Ovary (tissue), 9 donors: ENCODE measurements around the gene USP48. TPM values are rescaled to one million over a fixed set of nuclear protein-coding genes. Genes with fewer than 3 reads are reported as not detected.

Experiments
- DNase-seq, 5 donors: peaks; one replicate each; pipeline ENCODE4 v3.0.0-alpha.2; 2019 to 2020
- H3K27ac ChIP-seq, 2 donors: fragments of 200-600 bp; one replicate each; pipeline versions ENCODE4 v1.5.1 to v1.8.0; 2019 to 2022
- H3K27me3 ChIP-seq: fragments of 200-600 bp; one replicate; pipeline ENCODE4 v1.8.0; 2022
- H3K36me3 ChIP-seq: fragments of 200-600 bp; sonication (generic); one replicate; pipeline ENCODE4 v1.5.1; 2019
- H3K4me1 ChIP-seq: one replicate; pipeline ENCODE4 v1.8.1; 2013; ENCODE audit warnings: mild to moderate bottlenecking, moderate library complexity; ENCODE audit not compliant: insufficient read depth
- H3K4me3 ChIP-seq: fragments of 200-600 bp; sonication (generic); one replicate; pipeline ENCODE4 v1.5.1; 2017
- H3K9me3 ChIP-seq, 2 donors: fragments of 200-600 bp in 1 of 2; sonication (generic) in 1 of 2; one replicate each; pipeline versions ENCODE4 v1.5.1 to v1.8.1; 2013 to 2019; ENCODE audit warnings: mild to moderate bottlenecking in 1 of 2, moderate library complexity in 1 of 2
- CTCF ChIP-seq, 3 donors: fragments of 450-650 bp in 2 of 3; fragments of 200-600 bp in 1 of 3; IDR thresholded peaks; one replicate each; pipeline versions ENCODE4 v1.5.1 to v1.8.0; 2016 to 2022; ENCODE audit warnings: antibody characterized with exemption in 3 of 3, mild to moderate bottlenecking in 1 of 3
- EP300 ChIP-seq: sonication (generic); formaldehyde crosslinking; IDR thresholded peaks from one replicate; pipeline ENCODE4 v1.6.1; 2017; ENCODE audit warnings: antibody characterized with exemption
- POLR2A ChIP-seq: fragments of 450-650 bp; IDR thresholded peaks from one replicate; pipeline ENCODE4 v1.6.1; 2017; ENCODE audit warnings: antibody characterized with exemption, mild to moderate bottlenecking, moderate library complexity
- WGBS, 3 donors: extraction: QIAGEN DNeasy Blood & Tissue Kit in 1 of 3; methylation state at CpG; one replicate each; pipeline versions ENCODE4 v1.1.5 to v1.1.7; 2013 to 2017; 5-methylcytosine and 5-hydroxymethylcytosine counted together
- intact Hi-C, 4 donors: fragments of 100-400 bp; cut with DNase I; formaldehyde crosslinking; loops; one replicate each; pipeline versions ENCODE4 v1.11.0 to v1.15.1; 2022 to 2023
- polyA plus RNA-seq, 2 donors: library from polyadenylated mRNA; stranded (reverse); fragments of 200-250 nt in 1 of 2; fragments of 350-450 nt in 1 of 2; fragmentation: Illumina TruSeq in 1 of 2; extraction: RNeasy Lipid Tissue Mini Kit (QIAGEN cat#74804) in 1 of 2; gene quantifications; one replicate each; pipeline ENCODE4 v1.2.3, GENCODE V29; 2013 to 2014
- total RNA-seq, 7 donors: library from RNA; depleted of rRNA in 2 of 7; stranded (reverse); fragments of >200 nt in 2 of 7; fragmentation: NEBNext Ultra II Directional in 3 of 7; extraction: Animal tissue kit (Norgen Biotek cat#: 25700) in 3 of 7; gene quantifications; one replicate each; pipeline versions ENCODE4 v1.1.0 to v1.2.4, GENCODE V29; 2016 to 2023
- donor health status: DM: no; HTN: no; CAD: no; lungs with moderate emphysema.
- donor health status: DM: no; HTN: no; CAD: no.
- donor health status: Bipolar disorder and iron deficiency.
- donor health status: DM: yes; HTN: yes; CAD: no.
- donor health status: DM: no; HTN: no; CAD: no.
- donor health status: DM: yes; HTN: yes; CAD: no.

Gene USP48
- total and polyA plus RNA-seq, 9 donors = 25.2 to 87.1 (median 60.6) TPM

GRCh38 chr1:21704145-21704544, 78.8 kb downstream of the USP48 start:
- no peak for DNase-seq
- Histone ChIP-seq H3K9me3 (no peaks in the 10 kb centered on the region), H3K27ac (no peak overlapping the region), H3K27me3 (no peaks in the 10 kb centered on the region), H3K4me3 (no peak overlapping the region), H3K36me3 (no peaks in the 10 kb centered on the region), H3K4me1 (no peaks in the 10 kb centered on the region)
- WGBS, 3 donors = 83 to 90% (median 85%) methylated on average over 5 of the region's 5 CpGs
- intact Hi-C loops = no loop called here
- TF ChIP-seq POLR2A (no peak), EP300 (no peak), CTCF (IDR thresholded peaks at IDR 0.05) (no peak)

- intact Hi-C loops = no loop called here
- no peak overlapping the region for H3K27ac ChIP-seq
- no peak for DNase-seq
- TF ChIP-seq CTCF (IDR thresholded peaks at IDR 0.05) (no peak), EP300 (no peak), POLR2A (no peak)
- WGBS, 3 donors = 66% methylated on average over 3 of the region's 3 CpGs
- H3K9me3 ChIP-seq = no peaks in the 10 kb centered on the region
- no peaks in the 10 kb centered on the region for H3K27me3 ChIP-seq
- no peak overlapping the region for H3K4me3 ChIP-seq
- no peaks in the 10 kb centered on the region for H3K36me3 ChIP-seq
- no peaks in the 10 kb centered on the region for H3K4me1 ChIP-seq
These were observed 79.5 kb downstream of the USP48 start for GRCh38 chr1:21703318-21703963.

- no peak for DNase-seq
- Histone ChIP-seq H3K4me3 (no peak overlapping the region), H3K27me3 (no peaks in the 10 kb centered on the region), H3K27ac (no peak overlapping the region), H3K4me1 (no peaks in the 10 kb centered on the region), H3K36me3 (no peaks in the 10 kb centered on the region), H3K9me3 (no peaks in the 10 kb centered on the region)
- TF ChIP-seq EP300 = no peak
- no peak for TF ChIP-seq CTCF (IDR thresholded peaks at IDR 0.05)
- no peak for TF ChIP-seq POLR2A
- intact Hi-C loops = no loop called here
- WGBS, 3 donors = 90 to 96% (median 92%) methylated on average over 4 of the region's 4 CpGs
These were observed 80.2 kb downstream of the USP48 start for GRCh38 chr1:21702780-21703179.

GRCh38 chr1:21701401-21701800, 81.5 kb downstream of the USP48 start:
- intact Hi-C loops = no loop called here
- no peak for TF ChIP-seq POLR2A
- TF ChIP-seq EP300 = no peak
- TF ChIP-seq CTCF (IDR thresholded peaks at IDR 0.05) = no peak
- Histone ChIP-seq H3K36me3 (no peaks in the 10 kb centered on the region), H3K27me3 (no peaks in the 10 kb centered on the region), H3K27ac (no peak overlapping the region), H3K9me3 (no peaks in the 10 kb centered on the region), H3K4me1 (no peaks in the 10 kb centered on the region), H3K4me3 (no peak overlapping the region)
- 87 to 92% (median 89%) methylated on average over 6 of the region's 6 CpGs for WGBS, 3 donors
- no peak for DNase-seq
